ENCODE data around the gene C1D. TPM values are rescaled to one million over a fixed set of nuclear protein-coding genes. Genes with fewer than 3 reads are reported as not detected.

Gene C1D
- polyA plus RNA-seq, 1 donor from 2014 or later = 53.0 TPM

DNA sequence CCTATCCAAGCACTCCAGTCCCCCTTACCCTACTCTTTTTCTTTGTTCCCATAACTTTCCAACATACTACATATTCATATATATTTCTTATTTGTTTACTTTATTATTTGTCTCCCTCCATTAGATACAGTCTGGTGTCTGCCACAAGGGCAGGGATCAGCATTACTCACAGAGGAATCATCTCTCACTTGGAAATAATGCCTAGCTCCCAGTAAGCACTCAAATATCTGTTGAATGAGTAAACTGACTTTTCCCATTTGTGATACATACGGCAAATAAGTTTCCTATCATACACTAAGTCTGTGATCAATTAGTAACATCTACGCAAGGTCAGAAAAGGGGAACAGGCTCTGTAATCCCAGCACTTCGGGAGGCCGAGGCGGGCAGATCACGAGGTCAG, 18.7 kb downstream of the C1D start:
- H2AFZ ChIP-seq (ENCODE audit: low read depth, low read length) = no peak overlapping the region
- no peaks in the 10 kb centered on the region for H4K20me1 ChIP-seq (ENCODE audit: insufficient read depth)
- H3K27me3 ChIP-seq (ENCODE audit: insufficient read depth, low read depth, low read length) = no peaks in the 10 kb centered on the region
- peaks cover 8% of the 10 kb centered on the region for H3K79me2 ChIP-seq (replicated peaks; ENCODE audit: insufficient read depth, low read length)
- TF ChIP-seq POLR2AphosphoS5 (IDR thresholded peaks at IDR 0.05) (no peak), RAD21 (conservative IDR thresholded peaks at IDR 0.05) (no peak), SMC3 (conservative IDR thresholded peaks at IDR 0.05; ENCODE audit: poor library complexity) (no peak), EP300 (conservative IDR thresholded peaks at IDR 0.05; ENCODE audit: poor library complexity, severe bottlenecking) (no peak), TAF1 (IDR thresholded peaks at IDR 0.05; ENCODE audit: low read depth) (no peak), EZH2 (IDR thresholded peaks at IDR 0.05; ENCODE audit: borderline replicate concordance, insufficient read depth, low read length, poor library complexity, severe bottlenecking) (no peak), MXI1 (conservative IDR thresholded peaks at IDR 0.05; ENCODE audit: poor library complexity, severe bottlenecking) (no peak)
- TF ChIP-seq, protein P1, sequence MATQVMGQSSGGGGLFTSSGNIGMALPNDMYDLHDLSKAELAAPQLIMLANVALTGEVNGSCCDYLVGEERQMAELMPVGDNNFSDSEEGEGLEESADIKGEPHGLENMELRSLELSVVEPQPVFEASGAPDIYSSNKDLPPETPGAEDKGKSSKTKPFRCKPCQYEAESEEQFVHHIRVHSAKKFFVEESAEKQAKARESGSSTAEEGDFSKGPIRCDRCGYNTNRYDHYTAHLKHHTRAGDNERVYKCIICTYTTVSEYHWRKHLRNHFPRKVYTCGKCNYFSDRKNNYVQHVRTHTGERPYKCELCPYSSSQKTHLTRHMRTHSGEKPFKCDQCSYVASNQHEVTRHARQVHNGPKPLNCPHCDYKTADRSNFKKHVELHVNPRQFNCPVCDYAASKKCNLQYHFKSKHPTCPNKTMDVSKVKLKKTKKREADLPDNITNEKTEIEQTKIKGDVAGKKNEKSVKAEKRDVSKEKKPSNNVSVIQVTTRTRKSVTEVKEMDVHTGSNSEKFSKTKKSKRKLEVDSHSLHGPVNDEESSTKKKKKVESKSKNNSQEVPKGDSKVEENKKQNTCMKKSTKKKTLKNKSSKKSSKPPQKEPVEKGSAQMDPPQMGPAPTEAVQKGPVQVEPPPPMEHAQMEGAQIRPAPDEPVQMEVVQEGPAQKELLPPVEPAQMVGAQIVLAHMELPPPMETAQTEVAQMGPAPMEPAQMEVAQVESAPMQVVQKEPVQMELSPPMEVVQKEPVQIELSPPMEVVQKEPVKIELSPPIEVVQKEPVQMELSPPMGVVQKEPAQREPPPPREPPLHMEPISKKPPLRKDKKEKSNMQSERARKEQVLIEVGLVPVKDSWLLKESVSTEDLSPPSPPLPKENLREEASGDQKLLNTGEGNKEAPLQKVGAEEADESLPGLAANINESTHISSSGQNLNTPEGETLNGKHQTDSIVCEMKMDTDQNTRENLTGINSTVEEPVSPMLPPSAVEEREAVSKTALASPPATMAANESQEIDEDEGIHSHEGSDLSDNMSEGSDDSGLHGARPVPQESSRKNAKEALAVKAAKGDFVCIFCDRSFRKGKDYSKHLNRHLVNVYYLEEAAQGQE (IDR thresholded peaks at IDR 0.05; ENCODE audit: borderline replicate concordance) = no peak
- TF ChIP-seq, protein P2, sequence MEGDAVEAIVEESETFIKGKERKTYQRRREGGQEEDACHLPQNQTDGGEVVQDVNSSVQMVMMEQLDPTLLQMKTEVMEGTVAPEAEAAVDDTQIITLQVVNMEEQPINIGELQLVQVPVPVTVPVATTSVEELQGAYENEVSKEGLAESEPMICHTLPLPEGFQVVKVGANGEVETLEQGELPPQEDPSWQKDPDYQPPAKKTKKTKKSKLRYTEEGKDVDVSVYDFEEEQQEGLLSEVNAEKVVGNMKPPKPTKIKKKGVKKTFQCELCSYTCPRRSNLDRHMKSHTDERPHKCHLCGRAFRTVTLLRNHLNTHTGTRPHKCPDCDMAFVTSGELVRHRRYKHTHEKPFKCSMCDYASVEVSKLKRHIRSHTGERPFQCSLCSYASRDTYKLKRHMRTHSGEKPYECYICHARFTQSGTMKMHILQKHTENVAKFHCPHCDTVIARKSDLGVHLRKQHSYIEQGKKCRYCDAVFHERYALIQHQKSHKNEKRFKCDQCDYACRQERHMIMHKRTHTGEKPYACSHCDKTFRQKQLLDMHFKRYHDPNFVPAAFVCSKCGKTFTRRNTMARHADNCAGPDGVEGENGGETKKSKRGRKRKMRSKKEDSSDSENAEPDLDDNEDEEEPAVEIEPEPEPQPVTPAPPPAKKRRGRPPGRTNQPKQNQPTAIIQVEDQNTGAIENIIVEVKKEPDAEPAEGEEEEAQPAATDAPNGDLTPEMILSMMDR (IDR thresholded peaks at IDR 0.05; ENCODE audit: poor library complexity, severe bottlenecking) = no peak
- no peaks in the 10 kb centered on the region for H3K9me2 ChIP-seq (ENCODE audit: insufficient read depth, low read length)
- no peak overlapping the region for H3K4me2 ChIP-seq (ENCODE audit: low read length)
- H3K9ac ChIP-seq (ENCODE audit: low read length) = no peak overlapping the region
- H3K27ac ChIP-seq (ENCODE audit: low read length) = no peak overlapping the region
- no peaks in the 10 kb centered on the region for H3K9me3 ChIP-seq (ENCODE audit: low read length)
- H3F3A ChIP-seq (ENCODE audit: insufficient read depth, low read length, poor library complexity, severe bottlenecking) = no peaks in the 10 kb centered on the region
- H3K4me3 ChIP-seq (ENCODE audit: low read length) = no peak overlapping the region
- no peaks in the 10 kb centered on the region for H3K36me3 ChIP-seq (ENCODE audit: insufficient read depth, low read length)

DNA sequence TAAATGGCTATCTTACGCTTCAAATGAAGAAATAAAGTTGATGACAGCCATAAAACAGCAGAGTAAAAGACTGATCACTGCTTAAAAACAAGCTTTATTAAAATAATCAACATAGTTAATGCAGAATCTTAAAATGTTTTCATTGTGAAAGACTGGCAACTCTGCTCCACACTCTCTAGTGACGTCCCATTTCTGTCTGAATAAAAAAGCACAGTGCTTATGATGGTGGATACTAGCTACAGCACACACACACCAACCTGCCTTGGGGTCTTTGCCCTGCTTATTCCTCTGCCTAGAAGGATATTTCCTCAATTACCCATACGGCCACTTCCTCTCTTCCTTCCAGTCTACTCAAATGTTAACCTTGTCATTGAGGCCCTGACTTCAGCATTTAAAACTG, 19.1 kb downstream of the C1D start:
- peaks cover 8% of the 10 kb centered on the region for H3K79me2 ChIP-seq (replicated peaks; ENCODE audit: insufficient read depth, low read length)
- no peaks in the 10 kb centered on the region for H3F3A ChIP-seq (ENCODE audit: insufficient read depth, low read length, poor library complexity, severe bottlenecking)
- H4K20me1 ChIP-seq (ENCODE audit: insufficient read depth) = no peaks in the 10 kb centered on the region
- H3K36me3 ChIP-seq (ENCODE audit: insufficient read depth, low read length) = no peaks in the 10 kb centered on the region
- H3K27me3 ChIP-seq (ENCODE audit: insufficient read depth, low read depth, low read length) = no peaks in the 10 kb centered on the region
- TF ChIP-seq, protein P1 (IDR thresholded peaks at IDR 0.05; ENCODE audit: borderline replicate concordance) = no peak
- TF ChIP-seq RAD21 (conservative IDR thresholded peaks at IDR 0.05) = no peak
- TF ChIP-seq SMC3 (conservative IDR thresholded peaks at IDR 0.05; ENCODE audit: poor library complexity) = no peak
- no peak for TF ChIP-seq TAF1 (IDR thresholded peaks at IDR 0.05; ENCODE audit: low read depth)
- H3K4me3 ChIP-seq (ENCODE audit: low read length) = no peak overlapping the region
- H3K9me2 ChIP-seq (ENCODE audit: insufficient read depth, low read length) = no peaks in the 10 kb centered on the region
- no peak overlapping the region for H2AFZ ChIP-seq (ENCODE audit: low read depth, low read length)
- H3K4me2 ChIP-seq (ENCODE audit: low read length) = no peak overlapping the region
- H3K27ac ChIP-seq (ENCODE audit: low read length) = no peak overlapping the region
- no peak overlapping the region for H3K9ac ChIP-seq (ENCODE audit: low read length)
- no peaks in the 10 kb centered on the region for H3K9me3 ChIP-seq (ENCODE audit: low read length)

All from neural cell (in vitro differentiated cells).